GM19099 (cell line): ENCODE data around the gene CIBAR2.

ENCODE experiments used
- POLR2A ChIP-seq: IDR thresholded peaks from 3 replicates; pipeline ENCODE4 v1.6.1; 2011; ENCODE audit warnings: low read depth; ENCODE audit not compliant: insufficient read length; ENCODE audit errors: extremely low read depth

Gene CIBAR2

GRCh38 chr16:85148931-85149330, 36.7 kb upstream of the CIBAR2 start:
- TF ChIP-seq POLR2A = no peak

- no peak for TF ChIP-seq POLR2A
These were observed 34.8 kb upstream of the CIBAR2 start for GRCh38 chr16:85146922-85147651.

GRCh38 chr16:85146532-85146797, 34.2 kb upstream of the CIBAR2 start:
- no peak for TF ChIP-seq POLR2A

GRCh38 chr16:85145734-85146531, 33.7 kb upstream of the CIBAR2 start:
- TF ChIP-seq POLR2A = no peak

- no peak for TF ChIP-seq POLR2A
These were observed 32.9 kb upstream of the CIBAR2 start for GRCh38 chr16:85145188-85145587.

- TF ChIP-seq POLR2A = no peak
These were observed 32.0 kb upstream of the CIBAR2 start for GRCh38 chr16:85144026-85144915.

- TF ChIP-seq POLR2A = no peak
These were observed 30.5 kb upstream of the CIBAR2 start for GRCh38 chr16:85142771-85143211.

GRCh38 chr16:85142129-85142513, 29.8 kb upstream of the CIBAR2 start:
- TF ChIP-seq POLR2A = no peak

- TF ChIP-seq POLR2A = no peak
These were observed 29.3 kb upstream of the CIBAR2 start for GRCh38 chr16:85141491-85142128.

- TF ChIP-seq POLR2A = no peak
These were observed 28.3 kb upstream of the CIBAR2 start for GRCh38 chr16:85140455-85141012.

- TF ChIP-seq POLR2A = no peak
These were observed 27.6 kb upstream of the CIBAR2 start for GRCh38 chr16:85139881-85140339.

- TF ChIP-seq POLR2A = no peak
These were observed 26.8 kb upstream of the CIBAR2 start for GRCh38 chr16:85138825-85139627.

- no peak for TF ChIP-seq POLR2A
These were observed 26.0 kb upstream of the CIBAR2 start for GRCh38 chr16:85138073-85138824.
